SK-N-SH (cell line): ENCODE data around the gene PHACTR2. TPM values are rescaled to one million over a fixed set of nuclear protein-coding genes. Genes with fewer than 3 reads are reported as not detected.

Source experiments
- CTCF ChIA-PET: fragments of 300-600, 350-600 bp; formaldehyde crosslinking; extraction: SDS; loops from one replicate; lab custom pipeline; 2021; lab: Yijun Ruan, JAX
- POLR2A ChIA-PET: fragments of 350-600 bp; sonication (Branson Sonifier 250); formaldehyde crosslinking; extraction: SDS; loops from one replicate; lab custom pipeline; 2020; ENCODE audit warnings: antibody characterized with exemption, inconsistent platforms; lab: Yijun Ruan, JAX
- DNase-seq: peaks from one replicate; pipeline ENCODE4 v3.0.0; 2012
- H2AFZ ChIP-seq: fragments of 200-600 bp; sonication (generic); 2 replicates; pipeline ENCODE4 v1.8.1; 2016; ENCODE audit warnings: antibody characterized with exemption, mild to moderate bottlenecking, low read depth
- H3F3A ChIP-seq: fragments of 200-600 bp; sonication (generic); replicated peaks from 2 replicates; pipeline ENCODE3; 2016; ENCODE audit warnings: antibody characterized with exemption, mild to moderate bottlenecking; ENCODE audit not compliant: insufficient read depth
- H3K27ac ChIP-seq, 2 experiments: fragments of 200-500 bp in 1 of 2; fragments of 200-600 bp in 1 of 2; sonication (Bioruptor generic) in 1 of 2; sonication (generic), shearing (Covaris generic) in 1 of 2; 2 replicates each; pipeline versions ENCODE4 v1.5.1 to v1.6.1; 2014 to 2016; ENCODE audit warnings: low read depth in 2 of 2, inconsistent platforms in 1 of 2, low read length in 1 of 2, mild to moderate bottlenecking in 1 of 2, mixed read lengths in 1 of 2
- H3K27me3 ChIP-seq: fragments of 200-600 bp; sonication (generic), shearing (Covaris generic); 2 replicates; pipeline ENCODE4 v1.6.1; 2016; ENCODE audit warnings: mixed run types; ENCODE audit not compliant: insufficient read depth
- H3K36me3 ChIP-seq, 2 experiments: fragments of 200-500 bp in 1 of 2; fragments of 200-600 bp in 1 of 2; sonication (Bioruptor generic) in 1 of 2; sonication (generic) in 1 of 2; replicated peaks in 1 of 2; 2 replicates each; pipeline versions ENCODE3 to v1.5.1; 2014 to 2016; ENCODE audit warnings: low read length in 1 of 2, mild to moderate bottlenecking in 1 of 2; ENCODE audit not compliant: insufficient read depth in 2 of 2, control insufficient read depth in 1 of 2
- H3K4me1 ChIP-seq, 2 experiments: fragments of 200-500 bp in 1 of 2; fragments of 200-600 bp in 1 of 2; sonication (Bioruptor generic) in 1 of 2; sonication (generic), shearing (Covaris generic) in 1 of 2; 2 replicates each; pipeline versions ENCODE4 v1.5.1 to v1.6.1; 2014 to 2016; ENCODE audit warnings: low read depth in 1 of 2, low read length in 1 of 2, mixed run types in 1 of 2; ENCODE audit not compliant: insufficient read depth in 2 of 2, control insufficient read depth in 1 of 2
- H3K4me2 ChIP-seq: fragments of 200-600 bp; sonication (generic), shearing (Covaris generic); 2 replicates; pipeline ENCODE4 v1.6.1; 2017; ENCODE audit warnings: mixed run types
- H3K4me3 ChIP-seq, 2 experiments: fragments of 200-500 bp in 1 of 2; fragments of 200-600 bp in 1 of 2; sonication (Bioruptor generic) in 1 of 2; sonication (generic), shearing (Covaris generic) in 1 of 2; 2 replicates each; pipeline versions ENCODE4 v1.5.1 to v1.8.1; 2014 to 2016; ENCODE audit warnings: low read depth in 2 of 2, inconsistent platforms in 1 of 2, low read length in 1 of 2, mild to moderate bottlenecking in 1 of 2, mixed read lengths in 1 of 2, moderate library complexity in 1 of 2
- H3K79me2 ChIP-seq: fragments of 200-600 bp; sonication (generic); 2 replicates; pipeline ENCODE4 v1.8.1; 2017; ENCODE audit warnings: mild to moderate bottlenecking; ENCODE audit not compliant: insufficient read depth
- H3K9ac ChIP-seq: fragments of 200-600 bp; sonication (generic); 2 replicates; pipeline ENCODE4 v1.6.1; 2017; ENCODE audit warnings: mixed run types
- H3K9me2 ChIP-seq: fragments of 200-600 bp; sonication (generic); 2 replicates; pipeline ENCODE4 v1.6.1; 2017; ENCODE audit warnings: mixed run types
- H3K9me3 ChIP-seq: fragments of 200-600 bp; sonication (generic); 2 replicates; pipeline ENCODE4 v1.6.1; 2017; ENCODE audit warnings: mixed run types, mild to moderate bottlenecking, moderate library complexity
- H4K20me1 ChIP-seq: fragments of 200-600 bp; sonication (generic); 2 replicates; pipeline ENCODE4 v1.6.1; 2017; ENCODE audit warnings: mild to moderate bottlenecking, mixed run types; ENCODE audit not compliant: insufficient read depth
- CHD2 ChIP-seq: fragments of 150-350 bp; IDR thresholded peaks from 2 replicates; pipeline ENCODE4 v1.6.1; 2018; ENCODE audit warnings: low read length; ENCODE audit not compliant: partially characterized antibody
- CTCF ChIP-seq: fragments of 200-600 bp; sonication (generic); IDR thresholded peaks from 2 replicates; pipeline ENCODE4 v1.6.1; 2017; ENCODE audit warnings: antibody characterized with exemption, mild to moderate bottlenecking, moderate library complexity
- EZH2phosphoT487 ChIP-seq: fragments of 200-600 bp; sonication (generic); IDR thresholded peaks from 2 replicates; pipeline ENCODE4 v1.6.1; 2017; ENCODE audit warnings: low read depth, mixed run types, mild to moderate bottlenecking, antibody characterized with exemption, moderate library complexity, borderline replicate concordance
- FOSL2 ChIP-seq: IDR thresholded peaks from 2 replicates; pipeline ENCODE4 v1.4.0; 2012; ENCODE audit warnings: low read depth, mild to moderate bottlenecking, moderate library complexity, borderline replicate concordance
- FOXM1 ChIP-seq: IDR thresholded peaks from 2 replicates; pipeline ENCODE4 v1.4.0; 2012; ENCODE audit warnings: low read depth, mild to moderate bottlenecking
- GATA2 ChIP-seq: sonication (generic); formaldehyde crosslinking; IDR thresholded peaks from 2 replicates; pipeline ENCODE4 v1.5.0; 2020; ENCODE audit warnings: mild to moderate bottlenecking, missing genetic modification reagents
- IRF3 ChIP-seq: fragments of 150-350 bp; IDR thresholded peaks from 2 replicates; pipeline ENCODE4 v1.6.1; 2016; ENCODE audit warnings: mild to moderate bottlenecking, low read depth, low read length
- JUND ChIP-seq: IDR thresholded peaks from 2 replicates; pipeline ENCODE4 v1.4.0; 2012
- MAX ChIP-seq: IDR thresholded peaks from 2 replicates; pipeline ENCODE4 v1.4.0; 2012; ENCODE audit warnings: low read depth
- MXI1 ChIP-seq: IDR thresholded peaks from 2 replicates; pipeline ENCODE4 v1.6.1; 2012; ENCODE audit warnings: mild to moderate bottlenecking, low read depth, low read length, improper control_type of control experiment
- PBX3 ChIP-seq: IDR thresholded peaks from 2 replicates; pipeline ENCODE4; 2012
- POLR2AphosphoS5 ChIP-seq: IDR thresholded peaks from 2 replicates; pipeline ENCODE4 v1.6.1; 2012; ENCODE audit warnings: low read depth, low read length
- RAD21 ChIP-seq: IDR thresholded peaks from 2 replicates; pipeline ENCODE4 v1.6.1; 2012; ENCODE audit warnings: mild to moderate bottlenecking, low read length
- RFX5 ChIP-seq: IDR thresholded peaks from 2 replicates; pipeline ENCODE4 v1.6.1; 2012; ENCODE audit warnings: mild to moderate bottlenecking, improper control_type of control experiment, low read length
- USF1 ChIP-seq: IDR thresholded peaks from 2 replicates; pipeline ENCODE4 v1.4.0; 2012; ENCODE audit warnings: low read depth, borderline replicate concordance
- WGBS: methylation state at CpG from one replicate; pipeline ENCODE4 v1.1.6; 2017; ENCODE audit warnings: low lambda C conversion rate; 5-methylcytosine and 5-hydroxymethylcytosine counted together
- polyA plus RNA-seq, 3 experiments: library from polyadenylated mRNA; depleted of rRNA; stranded (reverse); fragments of >200 nt; gene quantifications; 2 replicates each; pipeline ENCODE4 v1.2.3, GENCODE V29; 2012
- TF ChIP-seq, protein P1 (sequence below): IDR thresholded peaks from 2 replicates; pipeline ENCODE4 v1.6.1; 2012; ENCODE audit warnings: mild to moderate bottlenecking, low read depth, low read length, moderate library complexity

The PHACTR2 gene
- polyA plus RNA-seq, 1 of the 3 experiments (the other 2 are of a cell fraction): 5.0 TPM

- TF ChIP-seq, protein P1, sequence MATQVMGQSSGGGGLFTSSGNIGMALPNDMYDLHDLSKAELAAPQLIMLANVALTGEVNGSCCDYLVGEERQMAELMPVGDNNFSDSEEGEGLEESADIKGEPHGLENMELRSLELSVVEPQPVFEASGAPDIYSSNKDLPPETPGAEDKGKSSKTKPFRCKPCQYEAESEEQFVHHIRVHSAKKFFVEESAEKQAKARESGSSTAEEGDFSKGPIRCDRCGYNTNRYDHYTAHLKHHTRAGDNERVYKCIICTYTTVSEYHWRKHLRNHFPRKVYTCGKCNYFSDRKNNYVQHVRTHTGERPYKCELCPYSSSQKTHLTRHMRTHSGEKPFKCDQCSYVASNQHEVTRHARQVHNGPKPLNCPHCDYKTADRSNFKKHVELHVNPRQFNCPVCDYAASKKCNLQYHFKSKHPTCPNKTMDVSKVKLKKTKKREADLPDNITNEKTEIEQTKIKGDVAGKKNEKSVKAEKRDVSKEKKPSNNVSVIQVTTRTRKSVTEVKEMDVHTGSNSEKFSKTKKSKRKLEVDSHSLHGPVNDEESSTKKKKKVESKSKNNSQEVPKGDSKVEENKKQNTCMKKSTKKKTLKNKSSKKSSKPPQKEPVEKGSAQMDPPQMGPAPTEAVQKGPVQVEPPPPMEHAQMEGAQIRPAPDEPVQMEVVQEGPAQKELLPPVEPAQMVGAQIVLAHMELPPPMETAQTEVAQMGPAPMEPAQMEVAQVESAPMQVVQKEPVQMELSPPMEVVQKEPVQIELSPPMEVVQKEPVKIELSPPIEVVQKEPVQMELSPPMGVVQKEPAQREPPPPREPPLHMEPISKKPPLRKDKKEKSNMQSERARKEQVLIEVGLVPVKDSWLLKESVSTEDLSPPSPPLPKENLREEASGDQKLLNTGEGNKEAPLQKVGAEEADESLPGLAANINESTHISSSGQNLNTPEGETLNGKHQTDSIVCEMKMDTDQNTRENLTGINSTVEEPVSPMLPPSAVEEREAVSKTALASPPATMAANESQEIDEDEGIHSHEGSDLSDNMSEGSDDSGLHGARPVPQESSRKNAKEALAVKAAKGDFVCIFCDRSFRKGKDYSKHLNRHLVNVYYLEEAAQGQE: no peak
- no peak for TF ChIP-seq MAX
- TF ChIP-seq GATA2: no peak
- TF ChIP-seq IRF3: no peak
- TF ChIP-seq, all 33 proteins: peak for 0
Observed at GRCh38 chr6:143778926-143779325, 101.2 kb downstream of the PHACTR2 start (continued).

GRCh38 chr6:143782481-143782880 lies 104.7 kb downstream of the PHACTR2 start:
- Histone ChIP-seq H3F3A (no peaks in the 10 kb centered on the region), H3K9ac (no peak overlapping the region), H3K4me2 (no peak overlapping the region), H3K27me3 (no peaks in the 10 kb centered on the region), H3K9me3 (no peaks in the 10 kb centered on the region), H2AFZ (no peak overlapping the region), H3K79me2 (no peaks in the 10 kb centered on the region), H3K36me3 (peaks cover 11 to 51% of the 10 kb centered on the region in 2 experiments), H3K4me3 (no peak overlapping the region), H3K27ac (no peak overlapping the region), H3K9me2 (no peaks in the 10 kb centered on the region), H4K20me1 (no peaks in the 10 kb centered on the region), H3K4me1 (no peaks in the 10 kb centered on the region)
- CTCF ChIA-PET: no interaction called here
- DNase-seq: no peak
- WGBS: 85% methylated on average over 5 of the region's 5 CpGs
- POLR2A ChIA-PET: no interaction called here
- TF ChIP-seq CTCF: no peak
- TF ChIP-seq USF1: no peak
- no peak for TF ChIP-seq RAD21
- TF ChIP-seq, protein P1: no peak
- TF ChIP-seq CHD2: no peak
- no peak for TF ChIP-seq MXI1
- TF ChIP-seq JUND: no peak
- TF ChIP-seq RFX5: no peak
- no peak for TF ChIP-seq PBX3
- TF ChIP-seq FOXM1: no peak
- TF ChIP-seq FOSL2: no peak
- no peak for TF ChIP-seq EZH2phosphoT487
- no peak for TF ChIP-seq POLR2AphosphoS5
